C4-2B (cell line): ENCODE results near the gene CDCA7L.

Experiments used
- ZFX ChIP-seq: fragments of 450-650 bp; IDR thresholded peaks from 2 replicates; pipeline ENCODE4 v1.6.1; 2017
- TF ChIP-seq, protein P1 (sequence below): fragments of 450-650 bp; conservative IDR thresholded peaks from 2 replicates; pipeline ENCODE4 v1.5.1; 2017; ENCODE audit warnings: mild to moderate bottlenecking

DNA sequence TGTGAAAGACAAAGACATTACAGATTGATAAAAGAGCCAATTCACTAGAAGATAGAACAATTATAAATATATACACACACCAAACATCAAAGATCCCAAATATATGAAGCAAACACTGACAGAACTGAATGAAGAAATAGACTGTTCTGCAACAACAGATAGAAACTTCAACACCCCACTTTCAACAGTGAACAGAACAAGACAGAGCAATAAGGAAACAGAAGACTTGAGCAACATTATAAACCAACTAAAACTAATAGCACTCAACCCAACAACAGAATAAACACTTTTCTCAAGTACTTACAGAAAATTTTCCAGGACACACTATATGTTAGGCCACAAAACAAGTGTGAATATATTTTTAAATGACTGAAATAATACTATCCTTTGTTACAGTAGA, 10.9 kb downstream of the CDCA7L start:
- TF ChIP-seq, protein P1, sequence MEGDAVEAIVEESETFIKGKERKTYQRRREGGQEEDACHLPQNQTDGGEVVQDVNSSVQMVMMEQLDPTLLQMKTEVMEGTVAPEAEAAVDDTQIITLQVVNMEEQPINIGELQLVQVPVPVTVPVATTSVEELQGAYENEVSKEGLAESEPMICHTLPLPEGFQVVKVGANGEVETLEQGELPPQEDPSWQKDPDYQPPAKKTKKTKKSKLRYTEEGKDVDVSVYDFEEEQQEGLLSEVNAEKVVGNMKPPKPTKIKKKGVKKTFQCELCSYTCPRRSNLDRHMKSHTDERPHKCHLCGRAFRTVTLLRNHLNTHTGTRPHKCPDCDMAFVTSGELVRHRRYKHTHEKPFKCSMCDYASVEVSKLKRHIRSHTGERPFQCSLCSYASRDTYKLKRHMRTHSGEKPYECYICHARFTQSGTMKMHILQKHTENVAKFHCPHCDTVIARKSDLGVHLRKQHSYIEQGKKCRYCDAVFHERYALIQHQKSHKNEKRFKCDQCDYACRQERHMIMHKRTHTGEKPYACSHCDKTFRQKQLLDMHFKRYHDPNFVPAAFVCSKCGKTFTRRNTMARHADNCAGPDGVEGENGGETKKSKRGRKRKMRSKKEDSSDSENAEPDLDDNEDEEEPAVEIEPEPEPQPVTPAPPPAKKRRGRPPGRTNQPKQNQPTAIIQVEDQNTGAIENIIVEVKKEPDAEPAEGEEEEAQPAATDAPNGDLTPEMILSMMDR: no peak
- no peak for TF ChIP-seq ZFX
